Stimulated activated CD8-positive, alpha-beta memory T cell treated with anti-CD3 and anti-CD28 coated beads, Interleukin-15, amount 100 ng/mL, for 1 hour (primary cell): ENCODE results near the gene SOX5.

ENCODE experiments used
- DNase-seq: peaks from one replicate; pipeline ENCODE4 v3.0.0-alpha.2; 2020; ENCODE audit warnings: low read depth

Gene SOX5

GRCh38 chr12:23684121-23684520, 265.3 kb downstream of the SOX5 start:
- DNase-seq: no peak

GRCh38 chr12:23681237-23681636, 268.2 kb downstream of the SOX5 start:
- DNase-seq: no peak

- DNase-seq: no peak
These were observed 275.4 kb downstream of the SOX5 start for GRCh38 chr12:23674064-23674463.

GRCh38 chr12:23671881-23672280, 277.6 kb downstream of the SOX5 start:
- no peak for DNase-seq

GRCh38 chr12:23670684-23671083, 278.8 kb downstream of the SOX5 start:
- no peak for DNase-seq

- DNase-seq: no peak
These were observed 279.8 kb downstream of the SOX5 start for GRCh38 chr12:23669691-23670090.

- no peak for DNase-seq
These were observed 282.6 kb downstream of the SOX5 start for GRCh38 chr12:23666866-23667265.

GRCh38 chr12:23662966-23663365, 286.5 kb downstream of the SOX5 start:
- no peak for DNase-seq

- no peak for DNase-seq
These were observed 290.3 kb downstream of the SOX5 start for GRCh38 chr12:23659131-23659530.

- DNase-seq: no peak
These were observed 291.9 kb downstream of the SOX5 start for GRCh38 chr12:23657598-23657997.

- no peak for DNase-seq
These were observed 293.6 kb downstream of the SOX5 start for GRCh38 chr12:23655884-23656283.

- no peak for DNase-seq
These were observed 294.4 kb downstream of the SOX5 start for GRCh38 chr12:23655112-23655511.

- no peak for DNase-seq
These were observed 300.9 kb downstream of the SOX5 start for GRCh38 chr12:23648546-23648945.

- DNase-seq: no peak
These were observed 308.7 kb downstream of the SOX5 start for GRCh38 chr12:23640754-23641153.

GRCh38 chr12:23634344-23634743, 315.1 kb downstream of the SOX5 start:
- DNase-seq: no peak

GRCh38 chr12:23631786-23632377, 317.6 kb downstream of the SOX5 start:
- DNase-seq: no peak

GRCh38 chr12:23630524-23630923, 318.9 kb downstream of the SOX5 start:
- no peak for DNase-seq

- DNase-seq: no peak
These were observed 320.7 kb downstream of the SOX5 start for GRCh38 chr12:23628806-23629205.

- DNase-seq: no peak
These were observed 322.7 kb downstream of the SOX5 start for GRCh38 chr12:23626791-23627190.

GRCh38 chr12:23621900-23622299, 327.6 kb downstream of the SOX5 start:
- DNase-seq: no peak

- DNase-seq: no peak
These were observed 330.8 kb downstream of the SOX5 start for GRCh38 chr12:23618718-23619117.

- no peak for DNase-seq
These were observed 331.7 kb downstream of the SOX5 start for GRCh38 chr12:23617749-23618148.

- DNase-seq: no peak
These were observed 335.2 kb downstream of the SOX5 start for GRCh38 chr12:23614280-23614679.

GRCh38 chr12:23611320-23611719, 338.1 kb downstream of the SOX5 start:
- DNase-seq: no peak

GRCh38 chr12:23600919-23601318, 348.6 kb downstream of the SOX5 start:
- no peak for DNase-seq
